GM18868 (cell line): ENCODE measurements around the gene LRTM2.

ENCODE experiments used
- ATAC-seq: cut with Tn5 transposase; IDR thresholded peaks from one replicate; pipeline ENCODE4 v1.9.1; 2021; ENCODE audit warnings: mild to moderate bottlenecking, moderate library complexity; ENCODE audit not compliant: unreplicated experiment

The LRTM2 gene

GRCh38 chr12:1820191-1820895 lies at the start of gene LRTM2:
Gene LRTM2, plus strand, starts transcription at chr12:1820565. Its CDS starts 7,584 bp downstream, at chr12:1828149.
- ATAC-seq: no peak

- no peak for ATAC-seq
Observed at GRCh38 chr12:1773937-1774655, 46.3 kb upstream of the LRTM2 start.

GRCh38 chr12:1776170-1776921 lies 44.0 kb upstream of the LRTM2 start:
- ATAC-seq: no peak

GRCh38 chr12:1777798-1778197 lies 42.6 kb upstream of the LRTM2 start:
- ATAC-seq: no peak

- no peak for ATAC-seq
Observed at GRCh38 chr12:1778911-1779310, 41.5 kb upstream of the LRTM2 start.

- ATAC-seq: no peak
Observed at GRCh38 chr12:1779783-1780182, 40.6 kb upstream of the LRTM2 start.

GRCh38 chr12:1781772-1782171 lies 38.6 kb upstream of the LRTM2 start:
- ATAC-seq: no peak

GRCh38 chr12:1782215-1782614 lies 38.1 kb upstream of the LRTM2 start:
- no peak for ATAC-seq

- no peak for ATAC-seq
Observed at GRCh38 chr12:1787714-1788113, 32.7 kb upstream of the LRTM2 start.

GRCh38 chr12:1790444-1790843 lies 29.9 kb upstream of the LRTM2 start:
- ATAC-seq: no peak

GRCh38 chr12:1791104-1791841 lies 29.1 kb upstream of the LRTM2 start:
- ATAC-seq: no peak

- ATAC-seq: no peak
Observed at GRCh38 chr12:1792406-1792805, 28.0 kb upstream of the LRTM2 start.

- ATAC-seq: no peak
Observed at GRCh38 chr12:1793426-1794210, 26.7 kb upstream of the LRTM2 start.

GRCh38 chr12:1794440-1795090 lies 25.8 kb upstream of the LRTM2 start:
- ATAC-seq: no peak

GRCh38 chr12:1795221-1795784 lies 25.1 kb upstream of the LRTM2 start:
- ATAC-seq: no peak

- ATAC-seq: peak; percentile 89
Observed at GRCh38 chr12:1795785-1796514, 24.4 kb upstream of the LRTM2 start.

- peak; percentile 22 for ATAC-seq
Observed at GRCh38 chr12:1796515-1797010, 23.8 kb upstream of the LRTM2 start.
